ENCODE measurements around the gene IFITM1. TPM values are rescaled to one million over a fixed set of nuclear protein-coding genes. Genes with fewer than 3 reads are reported as not detected.

IFITM1 gene
- total and polyA plus RNA-seq, 2 of the 13 experiments (the other 11 are each of a cell fraction or from before 2014, with no cell fraction given): 0.38 to 11.1 TPM

GRCh38 chr11:299951-300735 lies 13.7 kb upstream of the IFITM1 start (continued):
- TF ChIP-seq ZHX2 (IDR thresholded peaks at IDR 0.05; ENCODE audit: low read depth) (no peak), ZHX2 (CRISPR knock-in tag; IDR thresholded peaks at IDR 0.05; ENCODE audit: borderline replicate concordance) (no peak)

- Histone ChIP-seq H3K27me3 (ENCODE audit: control insufficient read depth in 1 of 2, insufficient read depth in 2 of 2, low read length in 2 of 2) (peaks cover 1 to 12% of the 10 kb centered on the region in 2 experiments; a peak in 4 of 5 replicates), H3K9me3 (ENCODE audit: low read length) (no peaks in the 10 kb centered on the region), H3K27ac (ENCODE audit: extremely low read length, insufficient read depth, low read length) (no peak overlapping the region), H3K79me2 (ENCODE audit: insufficient read depth, low read length) (no peaks in the 10 kb centered on the region), H3K36me3 (replicated peaks in 1 of 2; ENCODE audit: control insufficient read depth in 1 of 2, insufficient read depth in 2 of 2, low read length in 2 of 2) (no peaks in the 10 kb centered on the region), H2AFZ (ENCODE audit: low read length) (no peak overlapping the region), H3K4me3 (replicated peaks in 1 of 3; ENCODE audit: insufficient read depth in 1 of 3, low read depth in 2 of 3, low read length in 3 of 3) (no peak overlapping the region), H3K9ac (ENCODE audit: insufficient read depth, low read depth, low read length) (no peak overlapping the region), H4K20me1 (ENCODE audit: insufficient read depth, low read length) (no peaks in the 10 kb centered on the region), H3K4me1 (ENCODE audit: insufficient read depth, low read length) (peaks cover 57% of the 10 kb centered on the region), H3K4me2 (ENCODE audit: low read depth, low read length) (no peak overlapping the region)
- CTCF ChIA-PET (ENCODE audit: low intra/inter-chr PET ratio, low total read pairs): no interaction called here
- in situ Hi-C loops (cut with HindIII; ENCODE audit: extremely low pct_ligation_motif_present, low pct_unique_long_range_greater_than_20kb): loop anchor here (5.0 kb wide), 1 partner anchor 64 kb away; the partner anchor contains the start of gene B4GALNT4
- intact Hi-C loops (cut with micrococcal nuclease; ENCODE audit: unreplicated experiment): no loop called here
- ATAC-seq (no peak), DNase-seq (ENCODE audit: low spot score) (no peak), FAIRE-seq (no peak)
- WGBS (ENCODE audit: low lambda C conversion rate): 90% methylated on average over 11 of the region's 12 CpGs
- BruUV-seq (replicated peaks): no TSS peak
- TF ChIP-seq ZNF331 (CRISPR knock-in tag; IDR thresholded peaks at IDR 0.05) (no peak), ZSCAN29 (CRISPR knock-in tag; conservative IDR thresholded peaks at IDR 0.05) (no peak), AGO1 (IDR thresholded peaks at IDR 0.05; ENCODE audit: low read depth, low read length, poor library complexity, severe bottlenecking) (no peak), MAFF (IDR thresholded peaks at IDR 0.05; ENCODE audit: low read depth, low read length) (no peak), ZNF337 (CRISPR knock-in tag; IDR thresholded peaks at IDR 0.05; ENCODE audit: borderline replicate concordance, low read depth) (no peak), ZNF782 (CRISPR knock-in tag; IDR thresholded peaks at IDR 0.05; ENCODE audit: borderline replicate concordance) (no peak), KDM5B (CRISPR knock-in tag; IDR thresholded peaks at IDR 0.05; ENCODE audit: borderline replicate concordance) (no peak)
- POLR2A ChIA-PET: no interaction called here
Observed at GRCh38 chr11:303363-303762, 10.5 kb upstream of the IFITM1 start.
